ENCODE results near the gene PTPRF.
"Not testable (repeated sequence)": the region's sequence is repeated elsewhere in the genome, so short reads cannot be mapped to it uniquely, and the experiment has no call there.

PTPRF gene

DNA sequence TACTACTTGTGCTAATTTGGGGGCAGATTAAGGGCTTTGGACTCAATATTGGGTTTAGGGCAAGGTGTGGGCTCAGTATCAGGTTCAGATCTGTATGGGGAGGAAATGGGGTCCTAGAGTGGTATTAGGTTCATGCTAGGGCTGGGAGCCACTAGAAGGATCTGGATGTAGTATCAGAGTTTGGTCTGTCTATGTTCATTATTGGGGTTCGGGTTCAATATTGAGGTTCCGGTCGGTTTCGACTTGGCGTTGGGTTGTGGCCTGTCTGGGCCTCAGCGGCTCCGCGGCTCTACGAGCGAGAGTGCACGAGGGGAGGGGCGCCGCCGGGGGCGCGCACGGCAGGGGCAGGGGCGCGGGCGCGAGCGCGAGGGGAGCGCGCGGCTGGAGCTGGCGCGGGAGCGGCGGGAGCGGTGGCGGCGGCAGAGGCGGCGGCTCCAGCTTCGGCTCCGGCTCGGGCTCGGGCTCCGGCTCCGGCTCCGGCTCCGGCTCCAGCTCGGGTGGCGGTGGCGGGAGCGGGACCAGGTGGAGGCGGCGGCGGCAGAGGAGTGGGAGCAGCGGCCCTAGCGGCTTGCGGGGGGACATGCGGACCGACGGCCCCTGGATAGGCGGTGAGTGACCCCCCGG is at the start of gene PTPRF:
TSS of gene PTPRF (plus strand) at position 401 of the 624 bp plus-strand sequence. CDS start 14,193 bp downstream, outside the sequence.
- Mint-ChIP-seq H3K9me3 (no peaks in the 10 kb centered on the region), H3K36me3 (peaks cover 4% of the 10 kb centered on the region), H3K4me3 (peak within 1 kb of the TSS; percentile 94), H3K27ac (peak within 1 kb of the TSS; percentile 14), H3K27me3 (peaks cover 32% of the 10 kb centered on the region), H3K4me1 (peaks cover 10% of the 10 kb centered on the region)
- ATAC-seq (ENCODE audit: low read depth) (peak; percentile 23), DNase-seq (ENCODE audit: low spot score in 2 of 2) (peak; percentile 15 to 46)

DNA sequence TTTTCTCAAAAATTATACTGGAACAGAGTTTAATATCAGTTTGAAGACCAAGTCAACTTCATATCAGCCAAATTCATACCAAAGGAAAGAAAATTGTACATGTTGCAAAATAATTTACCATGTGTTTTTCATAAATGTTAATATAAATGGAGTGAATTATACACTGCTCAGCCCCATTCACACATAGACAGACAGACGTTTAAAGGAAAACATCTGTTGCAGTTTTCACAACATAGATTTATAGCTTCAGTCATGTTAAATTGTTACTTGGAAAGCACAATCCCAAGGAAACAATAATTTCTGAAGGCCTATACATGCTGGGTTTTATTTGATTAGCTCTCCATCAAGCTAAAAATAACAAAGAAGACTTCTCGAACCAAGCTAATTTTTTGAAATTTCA is 49.2 kb upstream of the PTPRF start:
- H3K27ac Mint-ChIP-seq, result no peak overlapping the region
- H3K4me3 Mint-ChIP-seq, result no peak overlapping the region

DNA sequence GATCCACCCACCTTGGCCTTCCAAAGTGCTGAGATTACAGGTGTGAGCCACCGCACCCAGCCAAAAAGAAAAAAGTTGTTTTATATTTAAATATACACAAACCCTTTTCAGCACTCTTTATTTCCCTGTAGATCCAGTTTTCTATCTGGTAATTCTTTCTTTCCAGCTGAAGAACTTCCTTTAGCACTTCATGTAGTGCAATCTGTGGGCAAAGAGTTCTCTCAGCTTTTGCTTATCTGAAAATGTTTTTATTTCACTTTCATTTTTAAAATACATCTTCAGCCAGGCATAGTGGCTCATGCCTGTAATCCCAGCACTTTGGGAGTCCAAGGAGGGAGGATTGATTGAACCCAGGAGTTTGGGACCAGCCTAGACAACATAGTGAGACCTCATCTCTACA is 48.5 kb upstream of the PTPRF start:
- DNase-seq (ENCODE audit: low spot score in 2 of 2) (no peak), ATAC-seq (ENCODE audit: low read depth) (no peak)
- Mint-ChIP-seq H3K9me3 (peaks cover 2% of the 10 kb centered on the region), H3K36me3 (no peaks in the 10 kb centered on the region), H3K4me1 (no peaks in the 10 kb centered on the region), H3K27ac (no peak overlapping the region), H3K4me3 (no peak overlapping the region), H3K27me3 (peaks cover 12% of the 10 kb centered on the region)

More for the DNA sequence above, 49.2 kb upstream of the PTPRF start:
- Mint-ChIP-seq H3K36me3 (no peaks in the 10 kb centered on the region), H3K4me1 (no peaks in the 10 kb centered on the region), H3K9me3 (no peaks in the 10 kb centered on the region), H3K27me3 (peaks cover 12% of the 10 kb centered on the region)
- no peak for DNase-seq (ENCODE audit: low spot score in 2 of 2)
- ATAC-seq (ENCODE audit: low read depth), result no peak

DNA sequence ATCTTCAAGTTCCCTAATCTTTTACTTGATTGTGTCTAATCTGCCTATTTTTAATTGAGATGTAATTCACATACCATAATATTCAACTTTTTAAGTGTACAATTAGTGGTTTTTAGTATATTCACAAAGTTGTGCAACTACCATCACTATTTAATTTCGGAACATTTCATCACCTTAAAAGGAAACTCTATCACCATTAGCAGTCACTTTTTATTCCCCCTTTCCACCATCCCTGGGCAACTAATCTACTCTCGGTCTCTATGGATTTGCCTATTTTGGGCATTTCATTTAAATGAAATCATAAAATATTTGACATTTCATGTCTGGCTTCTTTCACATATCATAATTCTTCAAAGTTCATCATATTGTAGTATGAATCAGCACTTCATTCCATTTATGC is 46.3 kb upstream of the PTPRF start:
- Mint-ChIP-seq H3K9me3 (peaks cover 10% of the 10 kb centered on the region), H3K4me1 (no peaks in the 10 kb centered on the region), H3K36me3 (no peaks in the 10 kb centered on the region), H3K4me3 (no peak overlapping the region), H3K27ac (no peak overlapping the region), H3K27me3 (peaks cover 8% of the 10 kb centered on the region)
- DNase-seq (ENCODE audit: low spot score in 2 of 2) (no peak), ATAC-seq (ENCODE audit: low read depth) (no peak)

DNA sequence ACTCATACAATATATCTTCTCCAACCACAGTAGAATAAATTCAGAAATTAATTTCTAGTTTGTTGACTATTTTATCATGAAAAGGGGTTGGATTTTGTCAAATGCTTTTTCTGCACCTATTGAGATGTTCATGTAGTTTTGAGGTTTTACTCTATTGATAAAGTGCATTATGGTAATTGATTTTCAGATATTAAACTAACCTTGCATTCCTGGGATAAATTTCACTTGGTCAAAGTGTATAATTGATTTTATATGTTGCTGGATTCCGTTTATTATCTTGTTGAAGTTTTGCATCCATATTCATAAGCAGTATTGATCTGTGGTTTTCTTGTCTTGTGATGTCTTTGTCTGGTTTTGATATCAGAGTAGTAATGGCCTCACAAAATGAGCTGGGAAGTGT is 42.5 kb upstream of the PTPRF start:
- H3K4me1 Mint-ChIP-seq, result no peaks in the 10 kb centered on the region
- H3K36me3 Mint-ChIP-seq, result peaks cover 2% of the 10 kb centered on the region
- peaks cover 7% of the 10 kb centered on the region for H3K27me3 Mint-ChIP-seq
- ATAC-seq (ENCODE audit: low read depth) (no peak), DNase-seq (ENCODE audit: low spot score in 2 of 2) (no peak)
- H3K27ac Mint-ChIP-seq, result no peak overlapping the region
- H3K9me3 Mint-ChIP-seq, result peaks cover 24% of the 10 kb centered on the region
- H3K4me3 Mint-ChIP-seq, result no peak overlapping the region

DNA sequence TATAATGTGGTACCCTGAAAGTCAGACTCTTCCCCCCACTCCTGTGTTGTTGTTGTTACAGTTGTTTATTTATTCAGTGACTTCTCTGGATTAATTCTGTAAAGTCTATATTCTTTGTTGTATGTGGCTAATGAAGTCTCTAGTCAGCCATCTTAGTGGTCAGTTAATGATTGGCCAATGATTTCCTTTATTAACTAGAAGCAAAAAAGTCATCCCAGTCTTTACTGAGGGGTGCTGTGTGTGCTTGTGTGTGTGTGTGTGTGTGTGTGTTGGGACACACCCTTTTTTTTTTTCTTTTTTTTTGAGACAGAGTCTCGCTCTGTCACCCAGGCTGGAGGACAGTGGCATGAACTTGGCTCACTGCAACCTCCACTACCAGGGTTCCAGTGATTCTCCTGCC is 39.6 kb upstream of the PTPRF start:
- Mint-ChIP-seq H3K27me3 (peaks cover 8% of the 10 kb centered on the region), H3K27ac (no peak overlapping the region), H3K4me1 (no peaks in the 10 kb centered on the region), H3K4me3 (no peak overlapping the region), H3K36me3 (peaks cover 2% of the 10 kb centered on the region), H3K9me3 (peaks cover 24% of the 10 kb centered on the region)
- ATAC-seq (ENCODE audit: low read depth) (no peak), DNase-seq (ENCODE audit: low spot score in 2 of 2) (no peak)

DNA sequence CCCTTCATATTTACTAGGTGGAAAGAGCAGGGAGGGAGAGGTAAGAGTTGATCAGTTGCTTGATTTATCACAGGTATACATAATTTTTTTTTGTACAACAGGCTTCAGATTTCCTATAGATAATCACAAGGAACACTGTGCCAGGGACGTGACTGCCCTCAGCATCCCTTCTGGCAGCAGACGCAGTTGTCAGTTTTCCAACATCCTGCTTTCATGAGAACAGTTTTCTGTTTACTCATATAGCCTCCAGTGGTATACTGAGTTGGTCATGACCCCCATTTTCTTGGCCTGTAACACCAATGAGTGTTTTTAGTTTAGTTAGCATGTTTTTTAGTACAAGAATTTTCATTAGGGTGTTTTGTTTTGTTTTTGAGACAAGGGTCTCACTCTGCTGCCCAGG is 37.9 kb upstream of the PTPRF start:
- Mint-ChIP-seq H3K9me3 (peaks cover 20% of the 10 kb centered on the region), H3K27me3 (peaks cover 6% of the 10 kb centered on the region), H3K4me3 (no peak overlapping the region), H3K27ac (no peak overlapping the region), H3K36me3 (peaks cover 2% of the 10 kb centered on the region), H3K4me1 (no peaks in the 10 kb centered on the region)
- DNase-seq (ENCODE audit: low spot score in 2 of 2) (no peak), ATAC-seq (ENCODE audit: low read depth) (no peak)

DNA sequence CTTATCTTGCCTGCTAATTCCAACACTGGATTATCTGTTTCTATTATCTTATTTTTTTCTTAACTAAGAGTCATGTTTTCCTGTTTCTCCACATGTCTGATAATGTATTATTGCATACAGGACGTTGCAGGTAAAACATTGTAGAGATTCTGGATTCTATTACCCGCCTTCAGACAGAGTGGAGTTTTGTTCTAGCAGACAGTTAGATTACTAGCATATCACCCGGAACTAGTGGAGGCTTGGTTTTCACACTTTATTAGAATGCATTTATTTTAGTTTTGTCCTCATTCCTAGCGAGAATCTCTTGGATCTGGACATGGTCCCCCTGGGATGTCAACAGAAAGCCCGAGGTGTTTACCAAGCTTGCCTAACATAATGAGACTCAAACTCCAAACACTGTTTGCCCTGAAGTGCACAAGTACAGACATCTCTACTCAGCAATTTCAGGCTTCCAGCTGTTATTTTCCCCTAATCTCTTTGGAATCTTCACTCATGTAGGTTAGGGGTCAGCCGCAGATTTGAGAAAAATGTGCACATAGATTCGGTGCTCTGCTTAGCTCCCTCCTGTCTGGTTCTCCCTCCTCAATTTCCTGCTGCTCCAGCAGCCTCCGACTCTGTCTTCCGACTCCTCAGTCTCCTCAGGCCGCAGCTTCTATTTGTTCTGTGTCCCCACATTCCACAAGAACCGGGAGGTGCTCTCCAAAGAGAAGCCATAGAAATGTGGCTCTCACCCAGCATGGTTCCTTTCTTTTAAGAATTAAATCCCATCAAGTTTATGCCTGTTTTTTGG is 36.8 kb upstream of the PTPRF start:
- Mint-ChIP-seq H3K27ac (no peak overlapping the region), H3K4me1 (no peaks in the 10 kb centered on the region), H3K27me3 (peaks cover 6% of the 10 kb centered on the region), H3K4me3 (no peak overlapping the region), H3K9me3 (peaks cover 16% of the 10 kb centered on the region), H3K36me3 (peaks cover 2% of the 10 kb centered on the region)
- DNase-seq (ENCODE audit: low spot score in 2 of 2), result no peak
- no peak for ATAC-seq (ENCODE audit: low read depth)

DNA sequence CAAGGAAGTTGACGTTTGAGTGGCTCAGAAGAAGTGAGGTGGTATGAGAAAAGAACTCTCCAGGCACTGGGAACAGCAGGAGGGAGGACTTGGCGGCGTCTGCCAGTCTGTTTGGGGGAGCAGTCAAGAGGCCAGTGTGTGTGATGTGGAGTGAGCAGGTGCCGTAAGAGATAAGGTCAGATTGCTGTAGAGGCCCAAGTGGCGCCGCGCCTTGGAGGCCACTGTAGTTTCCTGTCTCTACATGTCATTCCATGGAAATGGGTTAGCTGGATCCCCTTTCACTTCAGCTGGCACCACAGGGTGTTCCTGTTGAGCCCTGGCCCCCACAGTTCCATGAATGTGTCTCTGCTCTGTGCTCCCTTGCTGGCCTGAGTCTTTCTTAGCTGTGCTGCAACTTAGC is 35.5 kb upstream of the PTPRF start:
- no peak overlapping the region for H3K4me3 Mint-ChIP-seq
- peaks cover 11% of the 10 kb centered on the region for H3K27me3 Mint-ChIP-seq
- H3K9me3 Mint-ChIP-seq, result peaks cover 8% of the 10 kb centered on the region
- H3K36me3 Mint-ChIP-seq, result peaks cover under 1% of the 10 kb centered on the region
- DNase-seq (ENCODE audit: low spot score in 2 of 2), result no peak
- ATAC-seq (ENCODE audit: low read depth), result no peak
- no peak overlapping the region for H3K27ac Mint-ChIP-seq
- no peaks in the 10 kb centered on the region for H3K4me1 Mint-ChIP-seq

DNA sequence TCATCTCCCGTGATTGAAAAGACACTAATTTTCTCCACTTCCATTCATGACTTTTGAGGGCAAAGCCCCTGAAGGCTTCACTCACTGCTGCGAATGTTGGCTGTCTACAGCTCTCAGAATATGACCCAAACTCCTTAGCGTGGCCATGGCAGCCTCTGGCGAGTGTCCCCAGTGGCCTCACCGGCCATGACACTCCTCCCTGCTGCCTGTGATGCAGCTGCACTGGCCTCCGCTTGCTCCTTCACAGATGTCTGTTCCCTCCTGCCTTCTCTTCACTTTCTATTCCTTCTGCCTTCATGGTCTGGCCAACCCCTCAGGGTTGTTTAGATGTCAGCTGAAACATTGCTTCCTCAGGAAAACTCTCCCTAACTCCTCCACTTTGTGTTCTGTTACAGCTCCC is 30.8 kb upstream of the PTPRF start:
- ATAC-seq (ENCODE audit: low read depth) (no peak), DNase-seq (ENCODE audit: low spot score in 2 of 2) (no peak)
- Mint-ChIP-seq H3K36me3 (no peaks in the 10 kb centered on the region), H3K4me1 (no peaks in the 10 kb centered on the region), H3K9me3 (no peaks in the 10 kb centered on the region), H3K4me3 (no peak overlapping the region), H3K27ac (no peak overlapping the region), H3K27me3 (peaks cover 11% of the 10 kb centered on the region)

DNA sequence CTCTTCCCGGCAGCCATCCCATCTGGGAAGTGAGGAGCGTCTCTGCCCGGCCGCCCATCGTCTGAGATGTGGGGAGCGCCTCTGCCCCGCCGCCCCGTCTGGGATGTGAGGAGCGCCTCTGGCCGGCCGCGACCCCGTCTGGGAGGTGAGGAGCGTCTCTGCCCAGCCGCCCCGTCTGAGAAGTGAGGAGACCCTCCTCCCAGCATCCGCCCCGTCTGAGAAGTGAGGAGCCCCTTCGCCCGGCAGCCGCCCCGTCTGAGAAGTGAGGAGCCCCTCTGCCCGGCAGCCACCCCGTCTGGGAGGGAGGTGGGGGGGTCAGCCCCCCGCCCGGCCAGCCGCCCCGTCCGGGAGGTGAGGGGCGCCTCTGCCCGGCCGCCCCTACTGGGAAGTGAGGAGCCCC is 28.9 kb upstream of the PTPRF start:
- ATAC-seq (ENCODE audit: low read depth); H3K36me3 Mint-ChIP-seq; H3K9me3 Mint-ChIP-seq; DNase-seq (ENCODE audit: low spot score in 2 of 2); H3K27ac Mint-ChIP-seq; H3K4me3 Mint-ChIP-seq; H3K4me1 Mint-ChIP-seq: not testable (repeated sequence)
- peaks cover 14% of the 10 kb centered on the region for H3K27me3 Mint-ChIP-seq

DNA sequence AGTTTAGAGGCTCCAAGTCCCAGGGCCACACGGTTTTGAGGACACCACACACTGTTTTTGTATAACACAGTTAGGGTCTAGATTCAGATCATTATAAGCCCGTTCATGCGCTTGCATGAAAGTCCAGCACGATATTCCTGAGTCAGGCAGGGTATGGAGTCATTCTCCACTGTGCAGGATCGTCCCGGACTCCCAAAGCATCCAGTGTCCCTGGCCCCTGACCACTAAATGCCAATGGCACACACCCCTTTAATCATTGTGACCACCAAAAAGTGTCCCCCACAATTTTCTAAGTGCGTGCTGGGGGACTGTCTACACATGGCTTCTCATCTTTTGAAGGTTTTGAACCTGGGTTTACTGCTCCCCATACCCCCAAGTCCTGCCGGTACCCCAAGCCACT is 27.1 kb upstream of the PTPRF start:
- Mint-ChIP-seq H3K4me1 (no peaks in the 10 kb centered on the region), H3K27ac (no peak overlapping the region), H3K27me3 (peaks cover 21% of the 10 kb centered on the region), H3K4me3 (no peak overlapping the region), H3K9me3 (no peaks in the 10 kb centered on the region), H3K36me3 (no peaks in the 10 kb centered on the region)
- DNase-seq (ENCODE audit: low spot score in 2 of 2), result no peak
- no peak for ATAC-seq (ENCODE audit: low read depth)

DNA sequence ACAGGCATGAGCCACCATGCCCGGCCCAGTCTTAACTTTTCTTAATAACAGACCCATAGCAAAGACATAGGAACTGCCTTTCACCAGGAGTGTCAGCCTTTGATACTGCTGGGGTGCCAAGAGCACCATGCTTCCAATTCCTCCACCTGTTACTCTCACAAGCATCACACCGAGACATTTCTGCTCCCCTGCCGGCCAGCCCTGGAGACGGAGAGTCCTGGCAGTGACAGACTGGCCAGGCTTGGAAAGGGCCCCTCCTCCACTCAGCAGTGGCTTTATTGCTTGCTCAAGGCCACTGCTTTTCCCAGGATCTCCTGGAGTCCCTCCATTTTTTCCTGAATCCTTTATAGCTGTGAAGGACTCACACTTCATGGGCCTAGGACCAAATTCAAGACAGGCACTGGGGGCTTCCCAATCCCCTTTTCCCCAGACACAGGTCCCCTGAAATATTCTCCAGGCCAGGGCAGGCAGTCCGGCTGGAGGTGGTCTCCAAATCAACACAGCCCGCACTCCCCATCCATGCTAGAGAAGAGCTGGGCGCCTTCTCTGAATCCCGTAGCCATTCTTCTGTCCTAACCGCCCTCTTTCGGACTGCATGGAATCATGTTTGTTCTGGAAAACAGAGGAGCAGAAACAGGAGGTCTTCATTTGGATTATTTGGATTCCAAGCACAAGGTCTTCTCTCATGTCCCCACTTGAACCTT is 25.5 kb upstream of the PTPRF start:
- H3K4me1 Mint-ChIP-seq, result no peaks in the 10 kb centered on the region

DNA sequence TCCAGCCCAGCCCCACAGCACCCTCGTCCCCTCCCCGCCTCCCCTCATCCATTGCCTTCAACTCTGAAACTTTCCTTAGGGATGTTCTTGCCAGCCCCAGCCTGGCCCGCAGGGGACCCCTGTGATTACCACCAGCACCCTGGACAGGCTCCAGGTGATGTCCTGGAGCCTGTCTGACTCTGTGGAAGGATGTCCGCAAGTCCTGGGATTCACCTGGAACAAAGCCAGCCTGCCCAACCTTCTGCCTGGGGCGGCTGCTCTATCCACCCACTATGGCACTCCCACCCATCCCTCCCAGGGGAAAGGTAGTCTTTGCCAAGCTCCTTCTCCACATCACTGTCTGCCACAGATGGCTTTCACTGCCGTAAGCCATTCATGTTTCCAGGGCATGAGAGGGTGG is 24.4 kb upstream of the PTPRF start:
- Mint-ChIP-seq H3K27me3 (peaks cover 20% of the 10 kb centered on the region), H3K36me3 (no peaks in the 10 kb centered on the region), H3K9me3 (peaks cover under 1% of the 10 kb centered on the region), H3K4me3 (no peak overlapping the region), H3K4me1 (no peaks in the 10 kb centered on the region), H3K27ac (no peak overlapping the region)
- no peak for DNase-seq (ENCODE audit: low spot score in 2 of 2)
- ATAC-seq (ENCODE audit: low read depth), result no peak

More for the DNA sequence above, 25.5 kb upstream of the PTPRF start:
- no peak for DNase-seq (ENCODE audit: low spot score in 2 of 2)
- peaks cover 21% of the 10 kb centered on the region for H3K27me3 Mint-ChIP-seq
- no peaks in the 10 kb centered on the region for H3K36me3 Mint-ChIP-seq
- no peak overlapping the region for H3K4me3 Mint-ChIP-seq
- ATAC-seq (ENCODE audit: low read depth), result no peak
- no peak overlapping the region for H3K27ac Mint-ChIP-seq
- H3K9me3 Mint-ChIP-seq, result no peaks in the 10 kb centered on the region
